Measurements from ENCODE around the gene MERTK. TPM values are rescaled to one million over a fixed set of nuclear protein-coding genes. Genes with fewer than 3 reads are reported as not detected.

Gene MERTK
- total and polyA plus RNA-seq, 2 of the 13 experiments (the other 11 are each of a cell fraction or from before 2014, with no cell fraction given): 37.3 to 44.7 TPM

- no peak for TF ChIP-seq ZNF318 (CRISPR knock-in tag; IDR thresholded peaks at IDR 0.05)
- no peak for TF ChIP-seq MTF1 (CRISPR knock-in tag; IDR thresholded peaks at IDR 0.05)
- TF ChIP-seq, protein P1, sequence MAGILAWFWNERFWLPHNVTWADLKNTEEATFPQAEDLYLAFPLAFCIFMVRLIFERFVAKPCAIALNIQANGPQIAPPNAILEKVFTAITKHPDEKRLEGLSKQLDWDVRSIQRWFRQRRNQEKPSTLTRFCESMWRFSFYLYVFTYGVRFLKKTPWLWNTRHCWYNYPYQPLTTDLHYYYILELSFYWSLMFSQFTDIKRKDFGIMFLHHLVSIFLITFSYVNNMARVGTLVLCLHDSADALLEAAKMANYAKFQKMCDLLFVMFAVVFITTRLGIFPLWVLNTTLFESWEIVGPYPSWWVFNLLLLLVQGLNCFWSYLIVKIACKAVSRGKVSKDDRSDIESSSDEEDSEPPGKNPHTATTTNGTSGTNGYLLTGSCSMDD (CRISPR knock-in tag; IDR thresholded peaks at IDR 0.05): no peak
- TF ChIP-seq, protein P2, sequence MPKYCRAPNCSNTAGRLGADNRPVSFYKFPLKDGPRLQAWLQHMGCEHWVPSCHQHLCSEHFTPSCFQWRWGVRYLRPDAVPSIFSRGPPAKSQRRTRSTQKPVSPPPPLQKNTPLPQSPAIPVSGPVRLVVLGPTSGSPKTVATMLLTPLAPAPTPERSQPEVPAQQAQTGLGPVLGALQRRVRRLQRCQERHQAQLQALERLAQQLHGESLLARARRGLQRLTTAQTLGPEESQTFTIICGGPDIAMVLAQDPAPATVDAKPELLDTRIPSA (CRISPR knock-in tag; IDR thresholded peaks at IDR 0.05; ENCODE audit: borderline replicate concordance): peak; percentile 85; the same call in 1 of the 2 replicates
- TF ChIP-seq CENPX (CRISPR knock-in tag; IDR thresholded peaks at IDR 0.05): no peak
- peak; percentile 56; the same call in 1 of the 2 replicates for TF ChIP-seq ZNF703 (CRISPR knock-in tag; IDR thresholded peaks at IDR 0.05; ENCODE audit: borderline replicate concordance)
- TF ChIP-seq MEF2D (CRISPR knock-in tag; IDR thresholded peaks at IDR 0.05): peak; percentile 45; the same call in 1 of the 2 replicates
- TF ChIP-seq ZNF350 (CRISPR knock-in tag; IDR thresholded peaks at IDR 0.05; ENCODE audit: borderline replicate concordance, low read depth): peak; percentile 16; the same call in 1 of the 2 replicates
- no peak for TF ChIP-seq NFKBIZ (CRISPR knock-in tag; IDR thresholded peaks at IDR 0.05)
- TF ChIP-seq ZBTB46 (CRISPR knock-in tag; IDR thresholded peaks at IDR 0.05; ENCODE audit: borderline replicate concordance): no peak
- no peak; the same call in 1 of the 2 replicates for TF ChIP-seq ZNF841 (CRISPR knock-in tag; IDR thresholded peaks at IDR 0.05; ENCODE audit: borderline replicate concordance)
- no peak for TF ChIP-seq ZNF570 (CRISPR knock-in tag; IDR thresholded peaks at IDR 0.05; ENCODE audit: borderline replicate concordance)
- no peak for TF ChIP-seq FOXK1 (CRISPR knock-in tag; IDR thresholded peaks at IDR 0.05; ENCODE audit: borderline replicate concordance, low read depth)
- no peak for TF ChIP-seq NFRKB (IDR thresholded peaks at IDR 0.05)
- peak; percentile 43; the same call in 1 of the 2 replicates for TF ChIP-seq ESRRA (CRISPR knock-in tag; IDR thresholded peaks at IDR 0.05; ENCODE audit: low read depth)
- no peak for TF ChIP-seq ZNF615 (CRISPR knock-in tag; IDR thresholded peaks at IDR 0.05; ENCODE audit: borderline replicate concordance)
Measured at GRCh38 chr2:111898703-111899514, 502 bp downstream of the MERTK start (continued).
